GM04503 (cell line): ENCODE data around the gene DIP2B.
A peak's percentile ranks its signal among the peaks of the same experiment; 100 is the strongest.
"Not testable (repeated sequence)": the region's sequence is repeated elsewhere in the genome, so short reads cannot be mapped to it uniquely, and the experiment has no call there.

Experiments used
- DNase-seq: peaks from one replicate; pipeline ENCODE4 v3.0.0-alpha.2; 2012; ENCODE audit warnings: low read depth

DIP2B gene

DNA sequence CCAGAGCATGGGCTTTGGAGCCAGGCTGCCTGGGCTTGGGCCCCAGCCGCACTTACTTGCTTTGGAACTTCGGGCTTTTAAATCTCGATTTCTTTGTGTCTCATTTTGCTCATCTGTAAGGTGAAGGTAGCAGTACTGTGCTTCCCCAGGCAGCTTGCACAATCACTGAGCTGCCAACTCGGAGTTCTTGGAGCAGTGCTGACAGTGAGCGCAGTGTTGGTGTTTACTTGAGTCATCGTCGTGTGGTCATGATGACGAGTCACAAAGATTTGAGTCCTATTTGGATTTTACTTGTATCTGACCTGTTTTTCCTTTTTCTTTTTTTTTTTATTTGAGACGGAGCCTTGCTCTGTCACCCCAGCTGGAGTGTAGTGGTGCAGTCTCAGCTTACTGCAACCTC, 227.8 kb downstream of the DIP2B start:
- DNase-seq: peak; percentile 64

GRCh38 chr12:50733706-50734105, 228.9 kb downstream of the DIP2B start:
- DNase-seq: no peak

DNA sequence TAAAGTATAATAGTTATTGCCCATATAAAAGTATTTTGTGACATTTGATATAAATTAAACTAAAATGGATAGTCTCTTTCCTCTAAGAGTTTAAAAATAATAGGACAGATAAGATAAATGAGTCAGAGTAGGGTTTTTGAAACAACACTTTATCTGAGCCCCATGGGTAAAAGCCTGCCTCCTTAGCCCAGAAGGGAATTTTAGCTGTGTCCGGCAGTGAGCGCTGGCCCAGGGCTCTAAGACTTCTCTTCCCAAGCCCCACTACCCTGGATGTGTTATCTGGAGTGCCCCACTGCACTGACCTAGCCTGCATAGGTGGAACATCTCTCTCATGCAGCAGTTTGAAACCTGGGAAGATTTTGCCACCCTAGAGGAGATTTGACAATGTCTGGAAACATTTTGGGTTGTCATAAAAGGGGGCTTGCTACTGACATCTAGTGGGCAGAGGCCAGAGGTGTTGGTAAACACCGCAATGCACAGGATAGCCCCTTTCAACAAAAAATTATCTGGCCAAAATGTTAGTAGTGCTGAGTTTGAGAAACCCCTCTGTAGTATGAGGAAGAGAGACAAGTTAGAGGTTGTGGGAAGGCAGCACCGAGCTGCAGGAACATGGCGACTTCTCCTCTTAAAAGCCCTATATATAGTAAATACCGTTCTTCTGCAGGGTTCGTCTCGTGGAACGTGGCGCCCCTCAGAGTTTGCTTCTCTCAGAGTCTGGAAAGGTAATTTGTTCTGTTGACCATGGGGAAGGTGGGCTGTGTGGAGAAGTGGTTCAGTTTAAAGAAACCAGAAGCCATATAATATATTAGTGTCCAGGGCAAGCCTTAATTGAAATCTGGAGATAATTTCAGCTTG, 229.9 kb downstream of the DIP2B start:
- no peak for DNase-seq

GRCh38 chr12:50739611-50740010, 234.8 kb downstream of the DIP2B start:
- no peak for DNase-seq

GRCh38 chr12:50740307-50740706, 235.5 kb downstream of the DIP2B start:
- DNase-seq: no peak

GRCh38 chr12:50742776-50743175, 238.0 kb downstream of the DIP2B start:
- no peak for DNase-seq

GRCh38 chr12:50745861-50746260, 241.1 kb downstream of the DIP2B start:
- DNase-seq: no peak

DNA sequence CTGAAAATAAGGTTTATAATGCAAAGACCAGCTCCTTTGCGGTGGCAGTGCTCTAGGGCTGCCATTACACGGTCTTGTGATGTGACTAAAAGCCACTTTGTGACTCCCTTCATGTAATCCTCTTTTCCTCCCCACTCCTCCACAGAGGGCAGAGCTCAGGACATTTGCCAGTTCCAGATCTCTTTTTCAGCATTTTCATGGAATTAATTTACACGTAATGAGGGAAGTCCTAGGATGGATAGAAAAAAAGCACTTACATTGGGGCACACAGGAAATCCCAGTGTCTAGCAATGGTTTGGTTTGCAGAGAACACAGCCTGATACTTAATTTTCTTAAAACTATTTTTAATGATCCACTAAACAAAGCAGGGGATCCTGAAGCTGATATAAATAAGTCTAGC, 241.6 kb downstream of the DIP2B start:
- no peak for DNase-seq

- no peak for DNase-seq
Measured at GRCh38 chr12:50747817-50748216, 243.0 kb downstream of the DIP2B start.

DNA sequence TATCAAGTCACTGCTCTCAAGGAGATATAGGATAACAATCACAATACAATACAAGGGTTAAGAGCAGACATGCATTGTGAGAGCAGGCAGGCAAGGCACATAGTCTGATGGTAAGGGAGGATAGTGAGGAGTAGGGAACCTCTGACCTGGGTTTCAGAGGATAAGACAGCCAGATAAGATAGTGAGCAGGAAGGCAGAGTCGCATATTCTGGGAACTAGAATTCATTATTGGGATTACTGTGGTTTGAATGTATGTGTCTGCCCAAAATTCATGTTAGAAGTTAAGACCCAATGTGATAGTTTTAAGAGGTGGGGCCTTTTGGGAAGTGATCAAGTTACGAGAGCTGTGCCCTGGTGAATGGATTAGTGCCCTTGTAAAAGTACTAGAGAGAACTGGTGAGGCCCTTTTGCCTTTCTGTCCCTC, 244.7 kb downstream of the DIP2B start:
- DNase-seq: no peak

DNA sequence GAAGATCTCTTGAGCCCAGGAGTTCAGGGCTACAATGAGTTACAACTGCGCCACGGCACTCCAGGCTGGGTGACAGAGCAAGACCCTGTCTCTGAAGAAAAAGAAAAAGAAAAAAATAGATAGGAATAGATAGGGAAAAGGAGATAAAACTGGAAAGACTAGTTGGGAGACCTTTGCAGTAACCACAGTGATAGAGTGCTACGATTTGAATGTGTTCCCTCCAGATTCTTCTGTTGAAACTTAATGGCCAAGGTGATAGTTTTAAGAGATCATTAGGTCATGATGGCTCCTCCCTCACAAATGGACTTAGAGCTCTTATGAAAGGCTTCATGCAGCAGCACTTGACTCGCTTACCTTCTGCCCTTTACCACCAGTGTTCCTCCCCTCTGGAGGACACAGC, 245.6 kb downstream of the DIP2B start:
- no peak for DNase-seq

DNA sequence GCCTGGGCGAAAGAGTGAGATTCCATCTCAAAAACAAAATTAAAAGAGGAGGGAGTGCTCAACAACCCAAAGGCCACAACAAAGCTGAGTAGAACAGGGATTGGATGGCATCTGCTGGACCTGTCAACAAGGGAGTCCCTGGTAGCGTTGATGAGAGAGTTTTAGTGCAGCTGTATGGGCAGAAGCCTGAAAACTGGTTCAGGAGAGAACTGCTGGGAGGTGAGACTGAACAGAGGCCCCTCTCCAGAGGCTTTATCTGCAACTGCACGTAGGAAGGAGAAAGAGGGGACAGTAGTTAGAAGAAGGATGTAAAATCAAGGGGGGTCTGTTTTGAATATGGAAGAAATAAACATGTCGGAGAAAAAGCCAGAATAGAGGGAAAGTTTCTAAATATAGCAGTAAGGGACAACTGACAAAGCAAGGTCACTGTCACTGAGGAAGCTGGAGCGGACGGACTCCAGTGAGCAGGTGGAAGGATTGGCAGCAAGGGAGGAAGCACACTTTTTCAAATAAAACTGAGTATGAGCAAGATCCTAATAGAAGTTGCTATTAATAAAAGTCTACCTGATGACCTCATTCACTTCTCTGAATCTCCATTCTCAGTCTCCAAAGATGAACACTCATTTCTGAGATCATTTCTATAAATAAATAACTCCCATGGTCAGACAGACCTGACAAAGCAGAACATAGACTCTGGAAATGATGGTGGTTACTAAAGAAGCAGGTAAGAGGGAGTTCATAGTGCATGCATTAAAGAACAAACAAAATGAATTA, 247.3 kb downstream of the DIP2B start:
- no peak for DNase-seq

DNA sequence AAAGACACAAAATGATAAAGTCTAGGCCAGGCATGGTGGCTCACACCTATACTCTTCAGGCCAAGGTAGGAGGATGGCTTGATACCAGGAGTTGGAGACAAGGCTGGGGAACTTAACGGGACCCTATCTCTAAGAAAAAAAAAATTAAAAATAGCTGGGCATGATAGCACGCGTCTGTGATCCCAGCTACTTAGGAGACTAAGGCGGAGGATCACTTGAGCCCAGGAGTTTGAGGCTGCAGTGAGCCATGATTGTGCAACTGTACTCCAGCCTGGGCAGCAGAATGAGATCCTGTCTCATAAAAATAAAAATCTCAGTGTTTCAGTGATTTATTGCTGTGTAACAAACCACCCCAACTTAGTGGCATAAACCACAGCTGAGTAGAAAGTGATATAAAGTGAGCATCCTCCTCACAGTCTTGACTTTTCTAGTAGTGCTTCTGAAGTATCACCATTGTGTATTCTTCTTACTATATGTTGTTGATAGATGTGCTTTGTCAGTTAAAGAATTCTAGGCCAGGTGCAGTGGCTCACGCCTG, 248.5 kb downstream of the DIP2B start:
- no peak for DNase-seq

DNA sequence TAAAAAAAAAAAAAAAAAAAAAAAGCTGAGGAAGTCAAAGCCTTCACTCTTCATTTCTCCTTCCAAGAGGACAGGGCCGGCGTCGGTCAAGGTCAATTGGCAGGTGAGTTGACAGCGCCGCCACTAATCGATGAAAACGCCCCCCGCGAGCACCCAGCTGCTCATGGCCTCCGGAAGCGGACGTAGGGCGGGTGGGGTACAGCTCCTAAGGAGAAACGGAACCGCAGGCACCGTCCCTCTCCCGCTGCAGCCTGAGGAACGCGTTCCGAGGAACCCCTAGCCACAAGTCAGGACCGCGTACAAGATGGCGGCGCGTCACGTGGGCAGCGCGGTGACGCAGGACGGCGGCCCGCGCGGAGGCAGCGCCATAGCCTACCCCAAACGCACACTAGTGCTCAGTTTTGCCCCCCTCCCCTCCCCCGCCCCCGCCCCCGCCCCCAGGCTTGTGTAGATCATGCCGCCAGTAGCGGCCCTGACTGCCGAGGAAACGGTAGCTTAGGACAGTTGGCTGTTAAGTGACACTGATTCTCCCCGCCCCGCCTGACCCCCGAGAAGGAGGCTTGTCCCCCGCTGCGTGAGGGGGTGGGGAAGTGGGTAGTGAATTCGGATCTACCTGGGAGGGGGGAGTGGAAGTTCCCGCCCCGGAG, 259.0 kb downstream of the DIP2B start, which contains the start of gene ATF1:
Gene ATF1 (plus strand): TSS at position 463 of the 647 bp plus-strand sequence. CDS start 16,045 bp downstream, outside the sequence.
- no peak for DNase-seq

DNA sequence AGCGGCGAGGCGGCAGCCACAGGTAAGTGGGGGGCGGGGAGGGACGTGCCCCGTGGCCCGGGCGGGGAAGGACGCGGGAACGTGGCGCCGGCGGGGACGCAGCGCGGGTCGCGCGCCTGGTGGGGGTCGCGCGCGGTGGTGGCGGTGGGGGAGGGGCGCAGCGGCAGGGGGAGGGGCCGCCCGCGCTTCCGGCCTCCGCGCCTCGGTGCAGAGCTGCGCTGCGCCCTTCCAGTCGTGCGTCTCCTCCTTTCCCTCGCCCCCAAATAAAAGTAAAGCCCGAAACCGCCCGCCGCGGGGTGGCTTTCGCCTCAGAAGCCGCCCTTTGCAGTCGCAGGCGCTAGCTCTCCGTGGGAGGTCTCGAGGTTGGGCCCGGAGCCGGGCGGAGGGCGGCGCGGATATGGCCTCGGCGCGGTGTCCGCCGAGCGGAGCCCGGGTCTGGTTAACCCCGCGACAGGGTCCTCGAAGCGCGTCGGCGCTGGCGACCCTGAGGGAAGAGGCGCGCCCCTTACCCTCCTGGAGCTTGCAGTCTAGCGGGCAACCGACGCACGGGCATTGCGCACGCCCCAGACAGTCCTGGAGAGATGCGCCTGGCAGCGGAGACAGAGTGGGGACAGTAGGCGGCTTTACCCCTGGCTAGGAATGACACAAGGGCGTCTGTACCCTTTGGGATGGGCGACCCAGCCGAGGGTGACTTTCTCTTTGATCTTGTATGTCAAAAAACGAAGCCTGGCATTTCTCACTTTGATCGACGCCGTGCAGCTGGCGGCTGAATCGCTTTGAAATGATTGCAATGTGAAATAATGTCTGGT, 259.7 kb downstream of the DIP2B start:
- DNase-seq: no peak

- no peak for DNase-seq
Measured at GRCh38 chr12:50765095-50765911, 260.5 kb downstream of the DIP2B start.

DNA sequence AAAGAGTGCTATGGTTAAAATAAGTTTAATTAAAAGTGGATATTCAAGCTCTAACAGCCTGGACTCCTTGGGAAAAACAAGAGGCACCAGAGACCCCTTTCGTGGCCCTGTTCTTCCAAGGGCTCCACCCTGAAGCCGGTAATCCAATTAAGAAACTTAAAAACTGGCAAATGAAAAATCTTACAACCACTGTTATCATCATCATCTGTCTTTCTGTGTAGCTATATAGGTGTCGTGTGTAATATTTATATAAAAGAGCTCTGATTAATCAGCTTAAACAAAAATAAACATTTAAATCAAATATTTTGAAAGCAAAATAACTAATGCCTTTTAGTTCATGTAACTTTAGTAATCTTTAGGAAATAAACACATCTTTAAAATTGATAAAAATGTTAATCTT, 263.6 kb downstream of the DIP2B start:
- DNase-seq: no peak

DNA sequence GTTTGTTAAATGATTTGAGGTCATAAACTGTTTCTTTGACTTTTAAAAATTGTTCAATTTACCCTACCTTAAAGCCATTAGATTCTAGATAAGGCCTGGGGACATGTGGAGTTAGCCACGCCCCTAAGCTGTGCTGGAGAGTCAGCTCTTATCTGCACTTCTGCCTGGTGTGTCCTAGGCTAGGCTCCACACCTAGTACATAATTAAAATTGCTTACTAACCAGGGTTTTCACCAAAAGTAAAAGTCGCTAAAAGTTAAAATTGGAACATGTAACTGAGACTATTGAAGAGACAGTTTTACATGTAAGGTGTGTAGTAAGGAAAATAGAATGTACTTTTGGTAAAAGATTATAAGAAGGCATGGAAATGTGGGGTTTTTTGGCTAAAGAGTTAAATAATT, 264.0 kb downstream of the DIP2B start:
- not testable (repeated sequence) for DNase-seq

DNA sequence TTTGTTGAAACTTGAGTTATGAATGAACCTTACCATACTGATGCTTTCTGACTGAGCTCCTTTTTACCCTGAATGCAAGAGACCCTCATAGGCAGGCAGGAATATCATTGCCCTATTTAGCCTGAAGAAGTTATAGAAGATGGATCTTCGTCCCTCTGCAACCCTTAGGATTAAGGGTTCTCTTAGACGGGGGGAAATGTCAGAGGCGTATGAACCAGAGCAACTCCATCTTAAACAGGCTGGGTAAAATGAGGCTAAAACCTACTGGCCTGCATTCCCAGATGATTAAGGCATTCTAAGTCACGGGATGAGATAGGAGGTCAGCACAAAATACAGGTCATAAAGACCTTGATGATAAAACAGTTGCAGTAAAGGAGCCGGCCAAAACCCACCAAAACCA, 266.6 kb downstream of the DIP2B start:
- no peak for DNase-seq

- DNase-seq: no peak
Measured at GRCh38 chr12:50772470-50772869, 267.7 kb downstream of the DIP2B start.

- DNase-seq: no peak
Measured at GRCh38 chr12:50772877-50773276, 268.1 kb downstream of the DIP2B start.
